Measurements from ENCODE around the gene GAK.

The GAK gene

GRCh38 chr4:965766-966134, 33.6 kb upstream of the GAK start:
- TF ChIP-seq CTCF (IDR thresholded peaks at IDR 0.05) = no peak

- no peak for TF ChIP-seq CTCF (IDR thresholded peaks at IDR 0.05)
Observed at GRCh38 chr4:965048-965765, 33.1 kb upstream of the GAK start.

GRCh38 chr4:964346-965025, 32.4 kb upstream of the GAK start:
- no peak for TF ChIP-seq CTCF (IDR thresholded peaks at IDR 0.05)

GRCh38 chr4:963276-964225, 31.4 kb upstream of the GAK start:
- no peak for TF ChIP-seq CTCF (IDR thresholded peaks at IDR 0.05)

- no peak for TF ChIP-seq CTCF (IDR thresholded peaks at IDR 0.05)
Observed at GRCh38 chr4:962231-963208, 30.4 kb upstream of the GAK start.

GRCh38 chr4:961351-962230, 29.5 kb upstream of the GAK start:
- TF ChIP-seq CTCF (IDR thresholded peaks at IDR 0.05) = no peak

All from LNCAP (cell line).